Left ventricle myocardium inferior (tissue), 1 donor: ENCODE data around the gene PRDM16. TPM values are rescaled to one million over a fixed set of nuclear protein-coding genes. Genes with fewer than 3 reads are reported as not detected.
"Not testable (repeated sequence)": the region's sequence is repeated elsewhere in the genome, so short reads cannot be mapped to it uniquely, and the experiment has no call there.

Experiments used
- DNase-seq: peaks from one replicate; pipeline ENCODE4 v3.0.0-alpha.2; 2020
- H3K27ac ChIP-seq: fragments of 200-600 bp; replicated peaks from 2 replicates; pipeline ENCODE4 v1.8.0; 2021
- H3K27me3 ChIP-seq: fragments of 200-600 bp; 2 replicates; pipeline ENCODE4 v1.8.0; 2021; ENCODE audit warnings: low read depth
- H3K36me3 ChIP-seq: fragments of 200-600 bp; 2 replicates; pipeline ENCODE4 v1.8.0; 2021
- H3K4me1 ChIP-seq: fragments of 200-600 bp; 2 replicates; pipeline ENCODE4 v1.8.0; 2021
- H3K4me3 ChIP-seq: fragments of 200-600 bp; 2 replicates; pipeline ENCODE4 v1.8.0; 2021; ENCODE audit warnings: mild to moderate bottlenecking, moderate library complexity
- H3K9me3 ChIP-seq: fragments of 200-600 bp; replicated peaks from 2 replicates; pipeline ENCODE4 v1.8.0; 2021
- intact Hi-C: fragments of 100-400 bp; cut with micrococcal nuclease; formaldehyde crosslinking; loops from one replicate; pipeline ENCODE4 v1.11.0; 2022
- total RNA-seq: library from RNA; stranded (reverse); fragmentation: NEBNext Ultra II Directional; extraction: Animal tissue kit (Norgen Biotek cat#: 25700); gene quantifications from one replicate; pipeline ENCODE4 v1.2.1, GENCODE V29; 2021
- TF ChIP-seq, protein P1 (sequence below): fragments of 200-600 bp; IDR thresholded peaks from 2 replicates; pipeline ENCODE4 v1.8.0; 2021; ENCODE audit warnings: antibody characterized with exemption, mild to moderate bottlenecking, borderline replicate concordance
- donor health status: DM: no; HTN: yes; CAD: no; lungs with severe emphysema.

The PRDM16 gene
- total RNA-seq, 1 donor from 2014 or later: 16.6 TPM

DNA sequence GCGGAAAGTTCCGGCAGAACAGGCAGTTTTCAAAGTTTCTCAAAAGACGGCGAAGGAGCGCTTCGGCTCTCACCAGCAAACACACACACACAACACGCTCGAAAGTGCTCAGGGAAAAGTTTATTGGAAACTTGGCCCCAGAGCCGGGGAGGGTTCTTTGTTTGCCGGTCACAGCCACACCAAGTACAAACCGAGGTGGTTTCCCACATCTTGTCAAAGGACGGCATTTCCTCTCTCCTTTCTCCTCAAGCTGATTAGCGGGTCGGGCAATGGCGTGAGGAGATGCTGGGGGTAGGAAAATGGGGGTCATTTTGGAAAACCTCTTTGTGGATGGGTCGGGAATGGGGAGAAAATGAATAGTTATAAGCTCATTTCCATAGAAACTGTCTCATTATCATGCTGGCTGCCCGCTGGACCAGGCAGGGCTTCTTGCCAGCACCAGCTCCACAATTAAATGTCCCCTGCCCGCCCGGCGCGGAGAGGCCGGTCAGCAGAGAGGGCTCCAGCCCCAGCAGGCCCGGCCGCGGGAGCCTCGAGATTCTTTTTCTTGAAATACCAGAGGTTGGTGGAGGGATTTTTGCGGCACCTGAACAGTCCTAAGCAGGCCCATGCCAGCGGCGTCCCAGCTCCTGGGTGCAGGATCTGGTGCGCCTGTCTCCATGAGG is 92.3 kb downstream of the PRDM16 start:
- TF ChIP-seq, protein P1, sequence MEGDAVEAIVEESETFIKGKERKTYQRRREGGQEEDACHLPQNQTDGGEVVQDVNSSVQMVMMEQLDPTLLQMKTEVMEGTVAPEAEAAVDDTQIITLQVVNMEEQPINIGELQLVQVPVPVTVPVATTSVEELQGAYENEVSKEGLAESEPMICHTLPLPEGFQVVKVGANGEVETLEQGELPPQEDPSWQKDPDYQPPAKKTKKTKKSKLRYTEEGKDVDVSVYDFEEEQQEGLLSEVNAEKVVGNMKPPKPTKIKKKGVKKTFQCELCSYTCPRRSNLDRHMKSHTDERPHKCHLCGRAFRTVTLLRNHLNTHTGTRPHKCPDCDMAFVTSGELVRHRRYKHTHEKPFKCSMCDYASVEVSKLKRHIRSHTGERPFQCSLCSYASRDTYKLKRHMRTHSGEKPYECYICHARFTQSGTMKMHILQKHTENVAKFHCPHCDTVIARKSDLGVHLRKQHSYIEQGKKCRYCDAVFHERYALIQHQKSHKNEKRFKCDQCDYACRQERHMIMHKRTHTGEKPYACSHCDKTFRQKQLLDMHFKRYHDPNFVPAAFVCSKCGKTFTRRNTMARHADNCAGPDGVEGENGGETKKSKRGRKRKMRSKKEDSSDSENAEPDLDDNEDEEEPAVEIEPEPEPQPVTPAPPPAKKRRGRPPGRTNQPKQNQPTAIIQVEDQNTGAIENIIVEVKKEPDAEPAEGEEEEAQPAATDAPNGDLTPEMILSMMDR: no peak
- no peaks in the 10 kb centered on the region for H3K36me3 ChIP-seq
- H3K27ac ChIP-seq: peak overlapping the region; percentile 19
- H3K27me3 ChIP-seq: peaks cover 17% of the 10 kb centered on the region
- no peak overlapping the region for H3K4me3 ChIP-seq
- no peak for DNase-seq
- intact Hi-C loops: no loop called here
- peaks cover 31% of the 10 kb centered on the region for H3K4me1 ChIP-seq
- H3K9me3 ChIP-seq: no peaks in the 10 kb centered on the region

DNA sequence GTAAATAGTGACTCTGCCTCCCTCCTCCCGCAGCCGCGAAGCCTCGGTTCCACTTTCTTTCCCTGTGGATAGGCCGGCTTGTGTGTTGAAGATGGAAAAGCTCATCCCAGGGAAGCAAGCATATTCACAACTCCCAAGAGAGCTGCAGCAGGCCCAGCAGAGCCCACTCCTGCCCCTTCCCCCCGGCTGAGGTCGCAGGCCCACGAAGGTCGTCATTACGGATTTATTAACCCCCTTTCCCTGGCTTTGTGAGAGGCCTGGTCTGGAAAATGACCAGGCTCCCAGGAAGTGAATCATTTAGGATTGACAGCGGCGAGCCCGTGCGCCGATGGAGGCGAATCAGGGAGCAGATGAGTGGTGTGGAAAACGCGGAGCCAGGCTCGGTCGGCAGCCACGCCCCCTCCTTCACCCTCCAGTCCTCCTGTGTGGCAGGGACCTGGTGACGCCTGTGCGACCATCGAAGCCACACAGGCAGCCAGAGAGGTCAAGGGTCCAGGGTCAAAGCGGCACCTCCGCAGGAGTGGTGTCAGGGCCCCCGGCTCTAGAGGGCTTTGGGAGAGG is 93.4 kb downstream of the PRDM16 start:
- H3K4me3 ChIP-seq: no peak overlapping the region
- peaks cover 21% of the 10 kb centered on the region for H3K4me1 ChIP-seq
- TF ChIP-seq, protein P1: no peak
- DNase-seq: no peak
- no peak overlapping the region for H3K27ac ChIP-seq
- peaks cover 10% of the 10 kb centered on the region for H3K27me3 ChIP-seq
- intact Hi-C loops: no loop called here
- H3K9me3 ChIP-seq: no peaks in the 10 kb centered on the region
- H3K36me3 ChIP-seq: no peaks in the 10 kb centered on the region

DNA sequence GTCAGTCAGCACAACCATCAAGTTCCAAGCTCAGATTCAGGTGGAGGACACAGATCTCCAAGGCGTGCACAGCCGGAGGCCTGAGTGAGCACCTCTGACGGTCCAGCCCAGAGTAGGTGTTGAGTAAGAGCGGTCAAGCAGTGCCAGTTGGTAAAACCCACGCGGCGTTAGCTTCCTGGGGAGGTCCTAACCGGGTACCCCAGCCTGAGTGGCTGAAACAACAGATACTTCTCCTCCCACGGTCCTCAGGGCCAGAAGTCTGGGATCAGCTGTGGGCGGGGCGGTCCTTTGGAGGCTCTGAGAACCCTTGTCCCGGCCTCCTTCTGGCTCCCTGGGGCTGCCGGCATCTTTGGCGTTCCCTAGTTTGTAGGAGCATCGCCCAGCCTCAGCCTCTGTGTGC is 94.4 kb downstream of the PRDM16 start:
- intact Hi-C loops: no loop called here
- H3K4me3 ChIP-seq: no peak overlapping the region
- H3K27ac ChIP-seq: no peak overlapping the region
- peaks cover 10% of the 10 kb centered on the region for H3K27me3 ChIP-seq
- H3K9me3 ChIP-seq: no peaks in the 10 kb centered on the region
- TF ChIP-seq, protein P1: no peak
- no peak for DNase-seq
- H3K4me1 ChIP-seq: peaks cover 14% of the 10 kb centered on the region
- H3K36me3 ChIP-seq: no peaks in the 10 kb centered on the region

DNA sequence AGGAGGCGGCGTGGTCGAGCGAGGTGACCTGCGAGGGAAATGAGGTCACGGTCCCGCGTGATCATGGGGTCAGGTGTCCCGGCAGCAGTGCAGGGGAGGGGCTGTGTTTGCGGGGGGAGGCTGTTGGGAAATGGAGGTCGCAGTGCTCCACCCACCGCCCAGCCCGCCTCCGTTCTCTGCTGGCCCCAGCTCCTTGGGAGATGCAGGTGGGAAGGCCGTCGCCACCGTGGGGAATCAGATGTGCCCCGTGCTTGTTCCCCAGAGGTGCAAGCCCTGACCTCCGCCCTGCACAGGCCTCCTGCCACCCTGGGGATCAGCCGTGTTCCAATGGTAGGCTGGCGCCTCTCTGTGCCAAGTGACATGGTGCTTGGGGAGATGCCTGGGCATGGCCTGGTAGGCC is 95.7 kb downstream of the PRDM16 start:
- DNase-seq: no peak
- intact Hi-C loops: no loop called here
- H3K27ac ChIP-seq: no peak overlapping the region
- H3K9me3 ChIP-seq: no peaks in the 10 kb centered on the region
- peaks cover 10% of the 10 kb centered on the region for H3K27me3 ChIP-seq
- H3K4me3 ChIP-seq: no peak overlapping the region
- H3K4me1 ChIP-seq: peaks cover 23% of the 10 kb centered on the region
- H3K36me3 ChIP-seq: no peaks in the 10 kb centered on the region
- TF ChIP-seq, protein P1: no peak

DNA sequence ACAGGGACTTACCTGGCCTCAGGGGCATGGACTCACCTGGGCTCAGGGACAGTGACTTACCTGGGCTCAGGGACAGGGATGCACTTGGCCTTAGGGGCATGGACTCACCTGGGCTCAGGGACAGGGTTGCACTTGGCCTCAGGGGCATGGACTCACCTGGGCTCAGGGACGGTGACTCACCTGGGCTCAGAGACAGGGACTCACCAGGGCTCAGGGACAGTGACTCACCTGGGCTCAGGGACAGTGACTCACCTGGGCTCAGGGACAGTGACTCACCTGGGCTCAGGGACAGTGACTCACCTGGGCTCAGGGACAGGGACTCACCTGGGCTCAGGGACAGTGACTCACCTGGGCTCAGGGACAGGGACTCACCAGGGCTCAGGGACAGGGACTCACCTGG is 96.2 kb downstream of the PRDM16 start:
- intact Hi-C loops: not testable (repeated sequence)
- peaks cover 16% of the 10 kb centered on the region for H3K27me3 ChIP-seq

DNA sequence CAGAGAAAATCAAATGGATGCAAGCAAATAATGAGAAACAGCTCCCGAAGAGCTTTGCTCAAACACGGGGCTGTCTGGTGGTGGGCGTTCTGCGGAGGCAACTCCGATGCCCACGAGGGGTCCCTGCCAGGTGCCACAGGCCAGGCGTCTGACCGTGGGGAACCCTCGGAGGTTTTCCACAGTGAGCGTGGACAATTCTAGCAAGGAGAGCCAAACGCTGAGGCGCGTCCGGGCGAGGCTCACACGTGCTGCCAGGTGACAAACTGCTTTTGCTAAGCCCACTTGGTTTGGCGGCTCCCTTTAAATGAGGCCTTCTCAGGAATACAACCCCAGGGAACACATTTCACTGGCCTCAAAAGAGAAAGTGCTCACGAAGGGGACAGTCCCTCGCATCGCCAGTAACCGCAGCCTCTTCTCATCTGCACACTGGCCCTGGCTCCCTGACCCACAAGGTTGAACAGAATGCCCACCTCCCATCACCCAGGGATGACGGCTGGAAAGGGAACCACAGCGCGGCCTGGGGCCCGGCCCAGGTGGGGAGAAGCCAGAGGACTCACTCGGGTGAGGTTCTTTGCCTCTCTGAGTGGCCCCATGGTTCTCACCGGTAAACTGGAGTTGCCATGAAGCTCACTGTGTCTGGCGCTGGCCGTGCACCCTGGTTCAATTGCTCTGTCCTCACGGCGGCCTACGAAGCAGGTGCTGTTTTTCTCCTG is 97.4 kb downstream of the PRDM16 start:
- H3K27ac ChIP-seq: no peak overlapping the region
- TF ChIP-seq, protein P1: no peak
- no peak for DNase-seq
- H3K27me3 ChIP-seq: peaks cover 18% of the 10 kb centered on the region
- H3K36me3 ChIP-seq: no peaks in the 10 kb centered on the region
- no peak overlapping the region for H3K4me3 ChIP-seq
- intact Hi-C loops: no loop called here
- H3K9me3 ChIP-seq: no peaks in the 10 kb centered on the region
- H3K4me1 ChIP-seq: peaks cover 31% of the 10 kb centered on the region

More for the DNA sequence above, 96.2 kb downstream of the PRDM16 start:
- H3K4me3 ChIP-seq, H3K36me3 ChIP-seq, H3K27ac ChIP-seq, H3K9me3 ChIP-seq, DNase-seq: not testable (repeated sequence)
- H3K4me1 ChIP-seq: peaks cover 28% of the 10 kb centered on the region
